NAMALWA (cell line): ENCODE data around the gene TRIM27.
"Not testable (repeated sequence)": the region's sequence is repeated elsewhere in the genome, so short reads cannot be mapped to it uniquely, and the experiment has no call there.

ENCODE experiments used
- DNase-seq: peaks from one replicate; pipeline ENCODE4 v3.0.0-alpha.2; 2015; ENCODE audit warnings: low spot score

The TRIM27 gene

DNA sequence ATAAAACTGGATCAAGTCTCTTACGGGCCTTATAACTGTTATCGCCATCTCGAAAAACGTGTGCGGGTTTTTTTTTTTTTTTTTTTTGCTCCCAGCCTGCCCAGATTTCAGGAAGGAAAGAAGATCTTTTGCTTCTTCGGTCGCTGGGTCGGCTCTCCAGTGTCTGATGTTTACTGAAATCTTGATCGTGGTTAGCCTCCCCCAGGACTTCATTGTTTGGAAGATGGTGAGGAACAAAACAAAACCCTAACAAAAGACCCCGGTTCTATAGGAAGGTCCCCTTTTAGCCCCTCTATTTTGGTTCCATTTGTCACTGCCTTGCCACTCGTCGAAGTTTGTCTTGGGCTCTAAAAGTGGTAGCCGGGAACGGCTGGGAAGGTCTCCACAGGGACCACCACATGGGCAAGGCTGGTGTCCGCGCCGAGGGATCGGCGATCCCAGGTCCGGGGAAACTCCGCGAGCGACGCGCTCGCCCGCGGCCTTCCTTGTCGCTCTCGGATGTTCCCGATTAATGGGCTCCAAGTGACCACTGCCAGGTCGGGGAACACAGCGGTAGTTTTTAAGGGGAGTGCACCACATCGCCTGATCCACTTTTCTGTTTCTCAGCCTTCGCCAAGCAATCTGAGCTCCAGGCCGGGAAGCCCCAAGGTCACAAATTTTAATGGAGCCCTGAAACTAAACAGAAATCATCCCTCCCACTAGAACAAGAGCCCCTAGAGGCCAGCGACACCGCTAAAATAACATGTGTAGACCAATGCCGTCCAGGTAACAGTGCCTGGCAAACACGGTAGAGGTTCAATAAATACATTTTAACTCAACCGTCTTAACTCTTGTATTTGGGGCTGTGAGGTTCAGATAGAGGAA lies 27.0 kb downstream of the TRIM27 start:
- peak; percentile 84 for DNase-seq

DNA sequence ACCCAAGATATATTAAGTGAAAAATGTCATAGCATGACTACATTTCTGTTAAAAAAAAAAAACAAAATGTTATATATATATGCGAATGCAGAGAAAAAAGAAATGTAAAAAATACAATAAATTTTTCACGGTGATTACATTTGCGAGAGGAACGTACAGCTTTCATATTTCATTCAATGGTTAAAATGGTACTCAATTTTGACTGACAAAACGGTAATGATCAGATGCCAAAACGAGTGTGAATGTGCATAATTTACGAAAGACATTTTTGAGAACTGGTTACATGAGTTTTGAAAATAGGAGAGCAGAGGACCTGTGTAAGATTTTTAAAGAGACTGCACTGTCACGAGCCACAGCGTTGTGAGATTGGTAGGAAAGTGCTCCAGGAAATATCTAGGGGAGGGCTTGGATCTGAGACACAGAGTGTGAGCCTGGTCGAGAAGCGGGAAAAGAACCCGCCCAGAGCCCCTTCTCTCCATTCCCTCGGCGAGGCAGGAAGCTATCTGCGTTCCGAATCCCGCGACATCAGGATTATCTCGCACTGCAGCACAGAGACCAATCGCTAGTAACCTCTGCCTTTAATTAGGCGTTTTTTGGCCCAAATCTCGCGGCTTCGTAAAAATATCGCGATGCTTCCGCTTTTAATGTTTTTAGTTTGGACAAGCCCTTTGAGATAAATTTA lies 28.5 kb downstream of the TRIM27 start:
- peak; percentile 99 for DNase-seq

DNA sequence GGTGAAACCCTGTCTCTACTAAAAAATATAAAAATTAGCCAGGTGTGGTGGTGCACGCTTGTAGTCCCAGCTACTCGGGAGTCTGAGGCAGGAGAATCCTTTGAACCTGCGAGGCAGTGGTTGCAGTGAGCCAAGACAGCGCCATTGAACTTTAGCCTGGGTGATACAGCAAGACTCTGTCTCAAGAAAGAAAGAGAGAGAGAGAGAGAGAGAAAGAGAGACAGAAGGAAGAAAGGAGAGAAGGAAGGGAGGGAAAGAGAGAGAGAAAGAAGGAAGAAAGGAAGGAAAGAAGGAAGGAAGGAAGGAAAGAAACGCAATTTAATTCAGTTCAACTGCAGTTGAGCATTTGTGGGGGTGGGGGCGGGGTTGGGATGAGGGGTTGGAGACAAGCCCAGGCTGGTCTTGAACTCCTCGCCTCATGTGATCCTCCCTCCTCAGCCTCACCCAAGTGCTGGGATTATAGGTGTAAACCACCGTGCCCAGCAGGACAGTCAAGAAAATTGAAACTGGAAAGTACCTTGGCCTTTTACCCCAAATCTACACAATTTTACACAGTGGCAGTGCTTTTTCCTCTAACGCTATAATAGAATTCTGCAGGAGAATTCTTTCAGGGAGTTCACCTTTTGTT lies 30.5 kb downstream of the TRIM27 start:
- no peak for DNase-seq

DNA sequence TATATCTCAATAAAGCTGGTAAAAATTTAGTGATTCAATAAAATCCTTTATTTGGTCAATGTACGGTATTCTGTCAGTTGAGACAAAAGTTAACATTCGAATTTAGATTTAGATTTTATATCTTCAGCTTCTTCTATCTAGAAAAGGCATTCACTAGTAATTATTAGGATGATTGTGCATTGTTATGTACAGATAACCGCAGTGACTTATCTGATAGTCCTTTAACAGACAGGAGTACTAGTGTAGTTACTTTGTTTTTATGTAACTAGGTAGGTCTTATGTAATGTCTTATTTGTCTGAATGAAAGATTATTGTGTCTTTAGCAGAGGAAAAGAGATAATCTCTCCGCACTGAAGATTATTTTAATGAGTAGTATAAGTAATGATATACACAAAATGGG lies 31.3 kb downstream of the TRIM27 start:
- no peak for DNase-seq

DNA sequence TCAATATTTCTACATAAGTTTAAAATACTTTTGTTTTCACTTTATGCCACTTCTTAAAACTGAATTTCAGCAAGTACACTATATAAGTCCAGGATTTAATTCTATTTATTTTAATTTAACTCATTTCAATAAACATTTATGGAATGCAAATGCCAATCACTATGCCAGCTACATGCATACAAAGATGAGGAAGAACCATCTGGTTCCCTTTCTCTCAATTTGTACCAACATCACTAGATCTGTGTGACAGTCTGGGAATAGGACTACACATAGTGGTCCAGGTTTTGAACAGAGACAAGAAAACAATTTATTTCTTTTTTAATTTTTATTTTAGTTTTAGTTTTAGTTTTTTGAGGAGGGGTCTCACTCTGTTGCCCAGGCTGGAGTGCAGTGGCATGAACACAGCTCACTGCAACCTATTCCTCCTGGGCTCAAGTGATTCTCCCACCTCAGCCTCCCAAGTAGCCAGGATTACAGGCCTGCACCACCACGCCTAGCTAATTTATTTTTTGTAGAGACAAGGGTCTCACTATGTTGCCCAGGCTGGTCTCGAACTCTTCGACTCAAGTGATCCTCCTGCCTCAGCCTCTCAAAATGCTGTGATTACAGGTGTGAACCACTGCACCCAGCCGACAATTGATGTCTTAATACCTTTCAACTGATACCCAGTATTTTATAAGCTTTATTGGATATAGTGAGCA lies 35.8 kb downstream of the TRIM27 start:
- DNase-seq: no peak

DNA sequence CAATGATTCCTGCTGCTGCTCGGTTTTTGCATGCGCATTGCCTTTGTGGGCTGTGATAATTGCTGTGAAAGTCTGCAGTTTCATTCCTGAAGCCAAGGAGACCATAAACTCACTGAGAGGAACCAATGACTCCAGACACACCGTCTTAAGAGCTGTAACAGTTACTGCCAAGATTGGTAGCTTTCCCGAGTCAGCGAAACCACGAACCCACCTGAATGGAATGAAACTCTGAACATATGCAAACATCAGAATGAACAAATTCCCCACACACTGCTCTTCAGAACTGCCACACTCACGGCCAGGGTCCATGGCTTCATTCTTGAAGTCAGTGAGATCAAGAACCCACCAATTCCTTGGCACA lies 37.7 kb downstream of the TRIM27 start:
- DNase-seq: no peak

DNA sequence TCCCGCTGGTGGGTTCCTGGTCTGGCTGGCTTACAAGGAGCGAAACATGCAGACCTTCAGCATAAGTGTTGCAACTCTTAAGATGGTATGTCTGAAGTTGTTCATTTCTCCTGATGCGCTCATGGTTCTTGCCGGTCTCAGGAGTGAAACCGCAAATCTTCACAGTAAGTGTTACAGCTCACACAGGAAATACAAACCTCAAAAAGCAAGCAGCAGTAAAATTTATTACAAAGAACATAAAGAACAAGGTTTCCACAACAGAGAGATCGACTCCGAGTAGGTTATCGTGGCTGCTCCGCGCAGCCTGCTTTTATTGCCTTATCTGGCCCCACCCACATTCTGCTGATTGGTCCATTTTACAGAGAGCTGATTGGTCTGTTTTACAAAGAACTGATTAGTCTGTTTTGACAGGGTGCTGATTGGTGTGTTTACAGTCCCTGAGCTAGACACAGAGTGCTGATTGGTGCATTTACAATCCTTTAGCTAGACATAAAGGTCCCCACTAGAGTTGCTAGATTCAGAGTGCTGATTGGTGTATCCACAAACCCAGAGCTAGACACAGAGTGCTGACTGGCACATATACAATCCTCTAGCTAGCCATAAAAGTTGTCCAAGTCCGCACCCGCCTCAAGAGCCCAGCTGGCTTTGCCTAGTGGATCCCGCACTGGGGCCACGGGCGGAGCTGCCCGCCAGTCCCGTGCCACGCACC lies 39.2 kb downstream of the TRIM27 start:
- no peak for DNase-seq

DNA sequence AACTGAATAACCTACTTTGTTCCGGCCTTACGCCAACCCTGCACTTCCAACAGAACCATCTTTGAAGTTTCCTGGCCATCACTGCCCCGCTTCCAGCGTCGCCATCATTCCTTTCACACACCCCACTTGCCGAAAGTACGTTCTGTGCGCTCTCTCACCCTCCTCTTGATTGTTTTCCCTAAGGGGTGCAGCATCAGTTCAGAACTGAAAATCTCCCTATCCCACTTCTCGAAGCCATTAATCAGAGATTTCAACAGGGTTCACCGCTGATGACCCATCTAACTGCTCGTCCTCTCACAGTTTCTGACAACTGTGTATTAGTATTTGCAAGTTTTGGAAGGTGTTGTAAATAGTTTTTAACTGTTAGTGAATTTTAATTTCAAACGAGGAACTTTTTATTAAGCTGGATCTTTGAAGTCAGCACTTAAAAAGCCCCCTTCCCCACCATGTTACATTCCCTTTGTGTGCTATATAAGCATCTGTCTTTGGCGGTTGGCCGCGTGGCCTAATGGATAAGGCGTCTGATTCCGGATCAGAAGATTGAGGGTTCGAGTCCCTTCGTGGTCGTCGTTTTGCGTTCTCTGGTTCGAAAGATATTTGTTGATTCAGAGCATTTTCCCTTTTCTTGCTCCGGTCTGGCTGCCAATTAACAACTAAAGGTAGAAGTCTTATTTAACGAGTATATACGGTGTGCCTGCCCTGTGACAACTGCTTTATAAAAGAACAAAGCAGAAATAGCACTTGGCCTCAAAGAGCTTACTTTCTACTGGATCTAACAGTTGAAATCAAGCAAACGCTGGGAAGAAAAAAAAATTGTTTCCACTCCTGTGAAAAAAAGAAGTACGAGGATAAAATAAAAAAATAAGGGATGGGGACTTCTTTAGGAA lies 42.6 kb downstream of the TRIM27 start:
- DNase-seq: peak; percentile 91

DNA sequence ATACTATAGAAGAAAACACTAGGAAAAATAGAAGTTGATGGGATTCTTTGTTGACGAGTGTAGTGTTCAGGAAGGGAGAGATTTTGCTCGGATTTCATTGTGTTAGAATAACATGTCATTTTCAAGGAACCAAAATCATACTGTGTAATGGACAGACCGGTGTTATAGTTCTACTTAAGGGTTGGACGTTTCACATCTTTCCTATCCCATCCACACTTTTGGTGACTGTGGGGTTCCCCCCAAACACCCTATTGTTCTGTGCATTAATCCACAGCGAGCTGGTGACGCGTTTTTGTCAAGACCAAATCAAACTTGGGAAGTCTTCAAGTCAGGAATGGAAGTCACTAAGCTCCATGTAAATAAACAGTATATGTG lies 43.3 kb downstream of the TRIM27 start:
- no peak for DNase-seq

DNA sequence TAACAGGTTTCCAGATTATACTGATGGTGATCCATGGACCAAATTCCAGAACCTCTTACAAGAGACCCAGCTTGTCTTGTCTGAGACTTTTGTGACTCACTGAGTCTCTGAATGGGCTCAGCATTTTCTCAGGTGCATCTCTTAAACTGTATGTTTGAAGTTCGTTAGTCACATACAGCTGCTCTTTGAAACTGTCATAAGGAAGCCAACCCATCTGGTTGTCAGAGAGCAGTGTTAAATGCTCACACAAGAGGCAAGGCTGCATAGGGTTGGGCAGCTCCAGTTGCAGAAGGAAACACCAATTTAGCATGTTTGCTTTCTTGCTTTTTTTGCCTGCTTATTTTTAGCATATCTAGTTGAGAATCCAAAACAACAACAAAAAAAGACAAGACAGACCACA lies 47.1 kb downstream of the TRIM27 start:
- DNase-seq: peak; percentile 89

DNA sequence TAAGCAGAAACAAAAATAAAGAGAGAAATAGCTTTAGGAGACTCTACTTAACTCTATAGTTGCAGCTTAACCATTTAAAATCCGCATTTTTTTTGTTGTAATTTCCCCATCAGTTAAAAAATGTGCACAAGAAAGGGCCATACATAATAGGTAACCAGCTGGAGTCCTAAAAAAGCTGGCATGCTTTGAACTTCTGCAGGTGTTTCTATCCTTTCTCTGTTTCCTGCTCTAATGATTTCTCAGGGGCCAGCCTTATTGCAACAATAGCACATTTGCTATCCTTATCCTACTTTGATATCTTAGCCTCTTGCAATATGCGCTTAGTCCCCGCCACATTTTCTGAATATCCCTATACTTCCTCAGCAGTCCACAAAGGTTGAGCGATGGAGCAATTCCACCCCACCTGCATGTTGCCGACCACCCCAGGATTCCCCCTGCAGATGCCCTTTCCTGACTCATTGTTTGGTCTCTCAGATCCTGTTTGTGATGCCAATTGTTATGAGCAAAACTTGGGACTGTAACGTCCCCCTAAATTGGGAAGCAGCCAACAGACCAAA lies 48.5 kb downstream of the TRIM27 start:
- peak; percentile 42 for DNase-seq

DNA sequence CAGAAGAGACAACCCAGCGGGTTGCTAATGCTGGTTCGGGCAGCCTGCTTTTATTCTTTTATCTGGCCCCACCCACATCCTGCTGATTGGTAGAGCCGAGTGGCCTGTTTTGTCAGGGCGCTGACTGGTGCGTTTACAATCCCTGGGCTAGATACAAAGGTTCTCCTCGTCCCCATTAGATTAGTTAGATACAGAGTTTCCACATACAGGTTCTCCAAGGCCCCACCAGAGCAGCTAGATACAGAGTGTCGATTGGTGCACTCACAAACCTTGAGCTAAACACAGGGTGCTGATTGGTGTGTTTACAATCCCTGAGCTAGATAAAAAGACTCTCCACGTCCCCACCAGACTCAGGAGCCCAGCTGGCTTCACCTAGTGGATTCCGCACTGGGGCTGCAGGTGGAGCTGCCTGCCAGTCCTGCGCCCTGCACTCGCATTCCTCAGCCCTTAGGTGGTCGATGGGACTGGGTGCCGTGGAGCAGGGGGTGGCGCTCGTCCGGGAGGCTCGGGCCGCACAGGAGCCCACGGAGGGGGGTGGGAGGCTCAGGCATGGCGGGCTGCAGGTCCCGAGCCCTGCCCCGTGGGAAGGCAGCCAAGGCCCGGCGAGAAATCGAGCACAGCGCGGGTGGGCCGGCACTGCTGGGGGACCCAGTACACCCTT lies 51.5 kb downstream of the TRIM27 start:
- DNase-seq: not testable (repeated sequence)

DNA sequence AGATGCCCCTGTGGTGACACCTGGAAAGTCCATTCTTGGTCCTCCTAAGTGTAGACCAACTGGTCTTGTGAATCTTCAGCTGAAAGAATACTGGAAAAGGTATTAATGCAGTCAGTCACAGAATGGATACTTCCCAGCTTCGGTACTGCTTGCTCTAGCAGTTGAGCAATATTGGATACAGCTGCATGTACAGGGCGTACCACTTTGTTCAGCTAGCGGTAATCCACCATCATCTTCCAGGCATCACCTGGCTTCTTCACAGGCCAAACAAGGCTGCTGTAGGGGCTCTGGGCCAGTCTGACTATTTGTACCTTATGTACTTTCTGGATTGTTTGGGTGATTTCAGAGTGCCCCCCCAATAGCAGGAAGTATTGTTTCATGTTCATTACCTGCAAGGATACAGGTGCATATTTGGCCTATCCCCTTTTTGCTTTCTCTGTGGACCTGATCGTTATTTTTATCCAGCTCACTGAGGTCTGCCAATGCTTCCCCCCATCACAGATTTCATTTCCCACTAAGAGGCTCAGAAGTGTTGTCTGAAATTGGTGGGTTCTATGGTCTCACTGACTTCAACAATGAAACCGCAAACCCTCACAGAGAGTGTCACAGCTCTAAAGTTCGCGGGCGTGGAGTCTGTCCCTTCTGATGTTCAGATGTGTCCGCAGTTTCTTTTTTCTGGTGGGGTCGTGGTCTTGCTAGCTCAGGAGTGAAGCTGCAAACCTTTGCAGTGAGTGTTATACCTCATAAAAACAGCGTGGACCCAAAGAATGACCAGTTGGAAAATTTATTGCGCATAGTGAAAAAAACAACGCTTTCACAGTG lies 52.2 kb downstream of the TRIM27 start:
- DNase-seq: no peak

DNA sequence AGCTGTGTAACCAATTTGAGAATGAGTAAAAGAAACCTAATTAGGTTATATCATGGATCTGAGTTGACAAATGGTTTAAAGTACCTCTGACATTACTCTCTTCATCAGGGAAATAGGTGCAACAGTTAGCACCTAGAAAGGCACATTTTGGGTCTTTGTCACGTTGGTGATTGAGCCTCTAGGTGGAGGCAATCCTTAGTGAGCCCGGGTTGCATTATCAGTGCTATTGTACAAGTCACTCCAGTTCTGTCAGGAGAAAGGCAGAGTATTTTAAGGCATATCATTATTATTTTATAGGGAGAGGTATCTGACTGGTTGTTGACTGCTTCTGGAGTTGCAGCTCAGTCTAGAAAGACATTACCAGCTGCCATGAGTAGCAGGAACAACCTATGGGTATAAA lies 54.9 kb downstream of the TRIM27 start:
- DNase-seq: no peak

DNA sequence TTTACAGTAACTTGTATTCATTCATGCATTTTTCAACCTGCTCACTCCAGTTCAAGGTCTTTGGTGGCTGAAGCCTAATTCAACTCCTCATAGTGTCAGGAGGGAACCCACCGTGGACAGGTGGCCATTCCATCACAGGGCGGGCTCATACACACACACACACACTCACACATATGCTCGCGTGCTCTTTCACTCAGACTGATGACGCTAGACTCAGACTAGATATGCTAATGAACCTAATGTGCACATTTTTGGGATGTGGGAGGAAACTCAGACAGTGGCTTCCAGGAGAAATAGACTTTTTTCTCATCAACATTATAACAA lies 56.7 kb downstream of the TRIM27 start:
- peak; percentile 66 for DNase-seq

DNA sequence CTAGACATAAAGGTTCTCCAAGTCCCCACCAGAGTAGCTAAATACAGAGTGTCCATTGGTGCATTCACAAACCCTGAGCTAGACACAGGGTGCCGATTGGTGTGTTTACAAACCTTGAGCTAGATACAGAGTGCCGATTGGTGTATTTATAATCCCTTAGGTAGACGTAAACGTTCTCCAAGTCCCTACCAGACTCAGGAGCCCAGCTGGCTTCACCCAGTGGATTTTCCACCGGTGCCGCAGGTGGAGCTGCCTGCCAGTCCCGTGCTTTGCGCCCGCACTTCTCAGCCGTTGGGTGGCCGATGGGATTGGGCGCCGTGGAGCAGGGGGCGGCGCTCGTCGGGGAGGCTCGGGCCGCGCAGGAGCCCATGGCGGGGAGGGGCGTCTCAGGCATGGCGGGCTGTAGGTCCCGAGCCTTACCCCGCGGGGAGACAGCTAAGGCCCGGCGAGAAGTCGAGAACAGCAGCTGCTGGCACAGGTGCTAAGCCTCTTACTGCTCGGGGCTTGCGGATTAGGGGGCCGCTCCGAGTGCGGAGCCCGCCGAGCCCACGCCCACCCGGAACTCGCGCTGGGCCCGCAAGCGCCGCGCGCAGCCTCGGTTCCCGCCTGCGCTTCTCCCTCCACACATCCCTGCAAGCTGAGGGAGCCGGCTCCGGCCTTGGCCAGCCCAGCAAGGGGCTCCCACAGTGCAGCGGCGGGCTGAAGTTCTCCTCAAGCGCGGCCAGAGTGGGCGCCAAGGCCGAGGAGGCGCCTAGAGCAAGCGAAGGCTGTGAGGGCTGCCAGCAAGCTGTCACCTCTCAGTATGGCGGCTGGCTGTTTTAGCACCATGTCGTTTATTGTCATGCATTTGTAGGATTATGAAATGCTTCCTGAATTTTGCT lies 57.3 kb downstream of the TRIM27 start:
- peak; percentile 86 for DNase-seq

DNA sequence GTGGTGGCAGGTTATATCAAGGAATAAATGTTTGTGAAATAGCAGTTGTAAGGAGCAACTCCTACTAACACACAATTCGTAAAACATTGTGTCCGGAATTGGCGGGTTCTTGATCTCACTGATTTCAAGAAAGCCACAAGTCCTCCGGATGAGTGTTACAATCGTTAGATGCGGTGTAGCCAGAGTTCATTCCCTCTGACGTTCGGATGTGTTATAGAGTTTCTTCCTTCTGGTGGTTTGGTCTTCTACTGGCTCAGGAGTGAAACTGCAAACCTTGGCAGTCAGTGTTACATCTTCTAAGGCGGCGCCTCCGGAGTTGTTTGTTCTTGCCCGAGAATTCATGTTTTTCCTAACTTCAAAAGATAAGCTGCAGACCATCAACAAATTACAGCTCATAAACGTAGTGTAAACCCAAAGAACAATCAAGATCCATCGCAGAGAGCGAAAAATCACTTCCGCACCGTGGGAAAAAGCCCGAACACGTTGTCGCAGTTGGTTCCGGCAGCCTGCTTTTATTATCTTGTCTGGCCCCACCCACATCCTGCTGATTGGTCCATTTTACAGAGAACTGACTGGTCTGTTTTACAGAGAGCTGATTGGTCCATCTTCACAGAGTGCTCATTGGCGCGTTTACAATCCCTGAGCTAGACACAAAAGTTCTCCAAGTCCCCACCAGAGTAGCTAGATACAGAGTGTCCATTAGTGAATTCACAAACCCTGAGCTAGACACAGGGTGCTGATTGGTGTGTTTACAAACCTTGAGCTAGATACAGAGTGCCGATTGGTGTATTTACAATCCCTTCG lies 58.2 kb downstream of the TRIM27 start:
- peak; percentile 94 for DNase-seq
